Spleen (tissue), 11 donors: ENCODE measurements around the gene SRGAP1. TPM values are rescaled to one million over a fixed set of nuclear protein-coding genes. Genes with fewer than 3 reads are reported as not detected.

ENCODE experiments used
- DNase-seq: peaks from one replicate; pipeline ENCODE4 v3.0.0-alpha.2; 2020
- H3K27ac ChIP-seq, 8 donors: fragments of 200-600 bp; sonication (generic) in 7 of 8; 1 replicate in 4 of 8; 2 replicates in 4 of 8; pipeline versions ENCODE4 v1.5.0 to v1.8.0; 2016 to 2021; ENCODE audit warnings: inconsistent platforms in 4 of 8, mild to moderate bottlenecking in 4 of 8, moderate library complexity in 1 of 8
- H3K27me3 ChIP-seq, 7 donors: fragments of 200-600 bp; sonication (generic) in 6 of 7; replicated peaks in 1 of 7; 1 replicate in 4 of 7; 2 replicates in 3 of 7; pipeline versions ENCODE4 v1.5.0 to v1.8.0; 2016 to 2021; ENCODE audit warnings: inconsistent platforms in 3 of 7, mild to moderate bottlenecking in 1 of 7
- H3K36me3 ChIP-seq, 6 donors: fragments of 200-600 bp; sonication (generic) in 5 of 6; 1 replicate in 4 of 6; 2 replicates in 2 of 6; pipeline versions ENCODE4 v1.5.0 to v1.8.0; 2016 to 2021; ENCODE audit warnings: inconsistent platforms in 2 of 6
- H3K4me1 ChIP-seq, 6 donors: fragments of 200-600 bp; sonication (generic) in 5 of 6; 1 replicate in 3 of 6; 2 replicates in 3 of 6; pipeline versions ENCODE4 v1.5.0 to v1.8.0; 2016 to 2021; ENCODE audit warnings: inconsistent platforms in 3 of 6
- H3K4me3 ChIP-seq, 8 donors: fragments of 200-600 bp; sonication (generic) in 7 of 8; 1 replicate in 4 of 8; 2 replicates in 4 of 8; pipeline versions ENCODE4 v1.5.0 to v1.8.0; 2016 to 2021; ENCODE audit warnings: inconsistent platforms in 4 of 8, mild to moderate bottlenecking in 4 of 8, moderate library complexity in 2 of 8
- H3K9me3 ChIP-seq, 8 donors: fragments of 200-600 bp; sonication (generic) in 7 of 8; 1 replicate in 4 of 8; 2 replicates in 4 of 8; pipeline versions ENCODE4 v1.5.0 to v1.8.0; 2016 to 2021; ENCODE audit warnings: inconsistent platforms in 4 of 8
- POLR2A ChIP-seq, 3 donors: fragments of 450-650 bp; IDR thresholded peaks; one replicate each; pipeline ENCODE4 v1.5.1; 2017; ENCODE audit warnings: antibody characterized with exemption in 3 of 3, mild to moderate bottlenecking in 1 of 3
- POLR2AphosphoS5 ChIP-seq, 3 donors: sonication (generic); formaldehyde crosslinking; IDR thresholded peaks; one replicate each; pipeline ENCODE4 v1.5.1; 2017; ENCODE audit warnings: antibody characterized with exemption in 3 of 3
- WGBS, 5 donors: extraction: QIAGEN DNeasy Blood & Tissue Kit in 3 of 5; methylation state at CpG; one replicate each; pipeline versions ENCODE4 v1.1.5 to v1.1.7; 2013 to 2018; 5-methylcytosine and 5-hydroxymethylcytosine counted together
- intact Hi-C: fragments of 100-400 bp; cut with DNase I; formaldehyde crosslinking; loops from one replicate; pipeline ENCODE4 v1.15.0; 2023; ENCODE audit warnings: low total_unique reads
- polyA plus RNA-seq, 3 donors: library from polyadenylated mRNA; stranded (reverse); fragments of 200-250 nt; gene quantifications; one replicate each; pipeline ENCODE4 v1.2.1, GENCODE V29; 2013
- total RNA-seq, 7 donors: library from RNA; depleted of rRNA in 3 of 7; stranded (reverse); fragments of >200 nt in 3 of 7; fragmentation: NEBNext Ultra II Directional in 4 of 7; extraction: Animal tissue kit (Norgen Biotek cat#: 25700) in 4 of 7; gene quantifications; one replicate each; pipeline versions ENCODE4 v1.1.0 to v1.2.1, GENCODE V29; 2016 to 2021
- TF ChIP-seq, protein P1 (sequence below), 11 experiments: fragments of 200-600 bp in 7 of 11; fragments of 450-650 bp in 4 of 11; sonication (generic) in 4 of 11; IDR thresholded peaks in 8 of 11; conservative IDR thresholded peaks in 3 of 11; 1 replicate in 7 of 11; 2 replicates in 4 of 11; pipeline versions ENCODE4 v1.4.0 to v1.8.0; 2016 to 2021; ENCODE audit warnings: antibody characterized with exemption in 11 of 11, inconsistent platforms in 4 of 11, mild to moderate bottlenecking in 1 of 11
- donor health status: healthy with polysubstance abuse.
- donor health status: DM: no; HTN: no; CAD: no; lungs with moderate emphysema.
- donor health status: DM: no; HTN: no; CAD: no.
- donor health status: Bipolar disorder and iron deficiency.
- donor health status: healthy.
- donor health status: DM: no; HTN: no; CAD: no.
- donor health status: DM: yes; HTN: yes; CAD: no.

The SRGAP1 gene
- total and polyA plus RNA-seq, 10 donors = 0.37 to 20.1 (median 13.4) TPM

GRCh38 chr12:63982604-63983295, 138.2 kb downstream of the SRGAP1 start:
- H3K27me3 ChIP-seq = no peaks in the 10 kb centered on the region
- H3K27ac ChIP-seq = no peak overlapping the region
- no peaks in the 10 kb centered on the region for H3K9me3 ChIP-seq
- intact Hi-C loops = no loop called here
- no peak for DNase-seq
- WGBS, 5 donors = 83 to 95% (median 90%) methylated on average over 4 of the region's 4 CpGs
- H3K4me3 ChIP-seq = no peak overlapping the region
- no peaks in the 10 kb centered on the region for H3K36me3 ChIP-seq
- TF ChIP-seq, protein P1, sequence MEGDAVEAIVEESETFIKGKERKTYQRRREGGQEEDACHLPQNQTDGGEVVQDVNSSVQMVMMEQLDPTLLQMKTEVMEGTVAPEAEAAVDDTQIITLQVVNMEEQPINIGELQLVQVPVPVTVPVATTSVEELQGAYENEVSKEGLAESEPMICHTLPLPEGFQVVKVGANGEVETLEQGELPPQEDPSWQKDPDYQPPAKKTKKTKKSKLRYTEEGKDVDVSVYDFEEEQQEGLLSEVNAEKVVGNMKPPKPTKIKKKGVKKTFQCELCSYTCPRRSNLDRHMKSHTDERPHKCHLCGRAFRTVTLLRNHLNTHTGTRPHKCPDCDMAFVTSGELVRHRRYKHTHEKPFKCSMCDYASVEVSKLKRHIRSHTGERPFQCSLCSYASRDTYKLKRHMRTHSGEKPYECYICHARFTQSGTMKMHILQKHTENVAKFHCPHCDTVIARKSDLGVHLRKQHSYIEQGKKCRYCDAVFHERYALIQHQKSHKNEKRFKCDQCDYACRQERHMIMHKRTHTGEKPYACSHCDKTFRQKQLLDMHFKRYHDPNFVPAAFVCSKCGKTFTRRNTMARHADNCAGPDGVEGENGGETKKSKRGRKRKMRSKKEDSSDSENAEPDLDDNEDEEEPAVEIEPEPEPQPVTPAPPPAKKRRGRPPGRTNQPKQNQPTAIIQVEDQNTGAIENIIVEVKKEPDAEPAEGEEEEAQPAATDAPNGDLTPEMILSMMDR (IDR thresholded peaks at IDR 0.05 in 8 of 11, conservative IDR thresholded peaks at IDR 0.05 in 3 of 11) = no peak
- no peak for TF ChIP-seq POLR2AphosphoS5 (IDR thresholded peaks at IDR 0.05)
- no peak for TF ChIP-seq POLR2A (IDR thresholded peaks at IDR 0.05)
- H3K4me1 ChIP-seq = no peaks in the 10 kb centered on the region

GRCh38 chr12:63985456-63985855, 141.0 kb downstream of the SRGAP1 start:
- no peaks in the 10 kb centered on the region for H3K27me3 ChIP-seq
- no peak for DNase-seq
- no peaks in the 10 kb centered on the region for H3K36me3 ChIP-seq
- no peak overlapping the region for H3K4me3 ChIP-seq
- H3K9me3 ChIP-seq = no peaks in the 10 kb centered on the region
- no peaks in the 10 kb centered on the region for H3K4me1 ChIP-seq
- TF ChIP-seq POLR2AphosphoS5 (IDR thresholded peaks at IDR 0.05) = no peak
- no peak for TF ChIP-seq POLR2A (IDR thresholded peaks at IDR 0.05)
- TF ChIP-seq, protein P1 (IDR thresholded peaks at IDR 0.05 in 8 of 11, conservative IDR thresholded peaks at IDR 0.05 in 3 of 11) = no peak
- intact Hi-C loops = no loop called here
- no peak overlapping the region for H3K27ac ChIP-seq

- Histone ChIP-seq H3K4me1 (no peaks in the 10 kb centered on the region), H3K36me3 (no peaks in the 10 kb centered on the region), H3K4me3 (no peak overlapping the region), H3K27me3 (no peaks in the 10 kb centered on the region), H3K9me3 (no peaks in the 10 kb centered on the region), H3K27ac (no peak overlapping the region)
- no peak for DNase-seq
- TF ChIP-seq POLR2AphosphoS5 (IDR thresholded peaks at IDR 0.05) = no peak
- TF ChIP-seq, protein P1 (IDR thresholded peaks at IDR 0.05 in 8 of 11, conservative IDR thresholded peaks at IDR 0.05 in 3 of 11) = no peak
- TF ChIP-seq POLR2A (IDR thresholded peaks at IDR 0.05) = no peak
- 79 to 95% (median 87%) methylated on average over 2 of the region's 2 CpGs for WGBS, 5 donors
- intact Hi-C loops = no loop called here
Measured at GRCh38 chr12:63985945-63986344, 141.4 kb downstream of the SRGAP1 start.

GRCh38 chr12:63989301-63989845, 144.9 kb downstream of the SRGAP1 start:
- Histone ChIP-seq H3K9me3 (no peaks in the 10 kb centered on the region), H3K4me3 (no peak overlapping the region), H3K4me1 (no peaks in the 10 kb centered on the region), H3K27ac (no peak overlapping the region), H3K36me3 (no peaks in the 10 kb centered on the region), H3K27me3 (no peaks in the 10 kb centered on the region)
- no peak for DNase-seq
- WGBS, 5 donors = 70 to 95% (median 87%) methylated on average over 2 of the region's 2 CpGs
- intact Hi-C loops = no loop called here
- TF ChIP-seq POLR2A (IDR thresholded peaks at IDR 0.05) = no peak
- TF ChIP-seq, protein P1 (IDR thresholded peaks at IDR 0.05 in 8 of 11, conservative IDR thresholded peaks at IDR 0.05 in 3 of 11) = no peak
- no peak for TF ChIP-seq POLR2AphosphoS5 (IDR thresholded peaks at IDR 0.05)
